ENCODE measurements around the gene CALHM3. TPM values are rescaled to one million over a fixed set of nuclear protein-coding genes. Genes with fewer than 3 reads are reported as not detected.

The CALHM3 gene
- total RNA-seq, 2 experiments from 2014 or later, result not detected

DNA sequence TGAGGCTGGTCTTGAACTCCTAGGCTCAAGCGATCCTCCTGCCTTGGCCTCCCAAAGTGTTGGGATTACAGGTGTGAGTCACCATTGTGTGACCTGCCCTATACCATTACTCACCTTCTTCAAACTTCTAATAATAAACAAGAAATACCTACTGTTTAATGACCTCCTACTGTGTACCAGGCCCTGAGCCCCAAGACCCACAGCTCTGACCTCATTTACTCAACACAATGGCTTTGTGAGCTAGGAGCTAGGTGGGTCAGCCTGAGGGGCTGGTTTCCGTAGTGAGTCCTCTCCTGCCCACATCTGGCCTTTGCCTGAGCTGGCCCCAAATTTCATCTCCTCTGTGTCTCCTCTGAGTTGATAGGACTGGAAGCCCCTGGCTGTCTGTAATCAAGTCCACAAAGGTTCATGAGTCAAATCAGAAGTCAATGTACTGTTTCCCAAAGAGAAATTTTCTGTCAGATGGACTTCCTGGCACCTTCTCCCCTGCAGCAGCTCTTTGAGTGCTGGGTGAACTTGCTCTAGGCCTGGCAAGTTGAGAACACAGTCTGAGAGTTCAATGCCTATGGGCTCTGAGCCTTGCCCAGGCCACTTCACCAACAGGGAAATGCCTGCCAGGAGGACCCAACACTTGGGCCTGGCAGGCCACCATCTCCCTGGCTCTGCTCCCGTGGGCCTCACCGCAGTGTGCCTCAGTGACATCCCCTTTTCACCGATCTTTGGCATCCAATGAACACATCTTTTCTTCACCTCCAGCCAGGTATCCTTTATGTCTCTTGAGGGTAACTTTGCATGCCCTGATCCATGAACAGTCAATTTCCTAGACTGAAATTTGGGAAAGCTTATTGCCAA is 38.4 kb upstream of the CALHM3 start:
- no peak for TF ChIP-seq EZH2phosphoT487 (IDR thresholded peaks at IDR 0.05; ENCODE audit: borderline replicate concordance, low read depth, low read length)
- ChIA-PET CTCF (ENCODE audit: unreplicated experiment) (no interaction called here), POLR2A (no interaction called here)
- intact Hi-C loops (cut with micrococcal nuclease; ENCODE audit: unreplicated experiment), result no loop called here
- no peaks in the 10 kb centered on the region for H4K20me1 ChIP-seq (ENCODE audit: insufficient read depth, low read length)
- no TSS peak for BruUV-seq (replicated peaks)
- no peaks in the 10 kb centered on the region for H3K9me3 ChIP-seq (ENCODE audit: low read length)
- H3K36me3 ChIP-seq (ENCODE audit: insufficient read depth, low read length), result no peaks in the 10 kb centered on the region
- no peaks in the 10 kb centered on the region for H3K9me2 ChIP-seq (ENCODE audit: insufficient read depth, low read length)
- peaks cover 9% of the 10 kb centered on the region for H3K4me1 ChIP-seq (ENCODE audit: insufficient read depth, low read length, poor library complexity, severe bottlenecking)
- H3K79me2 ChIP-seq (ENCODE audit: insufficient read depth, low read depth, low read length), result no peaks in the 10 kb centered on the region
- no peak for DNase-seq (ENCODE audit: low spot score)
- no peak overlapping the region for H3K4me2 ChIP-seq (ENCODE audit: low read length)
- no peak overlapping the region for H3K4me3 ChIP-seq (ENCODE audit: low read depth, low read length, poor library complexity, severe bottlenecking)
- no peak overlapping the region for H3K27ac ChIP-seq (ENCODE audit: low read depth, low read length, poor library complexity, severe bottlenecking)
- H2AFZ ChIP-seq (ENCODE audit: low read length), result no peak overlapping the region

GRCh38 chr10:103514244-103514643 is 35.2 kb upstream of the CALHM3 start:
- intact Hi-C loops (cut with micrococcal nuclease; ENCODE audit: unreplicated experiment), result no loop called here
- Histone ChIP-seq H3K4me1 (ENCODE audit: insufficient read depth, low read length, poor library complexity, severe bottlenecking) (peaks cover 9% of the 10 kb centered on the region), H3K9me2 (ENCODE audit: insufficient read depth, low read length) (no peaks in the 10 kb centered on the region), H4K20me1 (ENCODE audit: insufficient read depth, low read length) (no peaks in the 10 kb centered on the region), H3K4me3 (ENCODE audit: low read depth, low read length, poor library complexity, severe bottlenecking) (no peak overlapping the region), H3K4me2 (ENCODE audit: low read length) (no peak overlapping the region), H3K36me3 (ENCODE audit: insufficient read depth, low read length) (no peaks in the 10 kb centered on the region), H3K27ac (ENCODE audit: low read depth, low read length, poor library complexity, severe bottlenecking) (no peak overlapping the region), H3K79me2 (ENCODE audit: insufficient read depth, low read depth, low read length) (no peaks in the 10 kb centered on the region), H3K9me3 (ENCODE audit: low read length) (no peaks in the 10 kb centered on the region), H2AFZ (ENCODE audit: low read length) (no peak overlapping the region)
- POLR2A ChIA-PET, result interaction anchor here (0.7 kb wide), 1 partner anchor 754 kb away, joined by 3 read pairs; no protein-coding TSS in a partner anchor
- CTCF ChIA-PET (ENCODE audit: unreplicated experiment), result no interaction called here
- no TSS peak for BruUV-seq (replicated peaks)
- DNase-seq (ENCODE audit: low spot score), result no peak
- TF ChIP-seq, protein P1, sequence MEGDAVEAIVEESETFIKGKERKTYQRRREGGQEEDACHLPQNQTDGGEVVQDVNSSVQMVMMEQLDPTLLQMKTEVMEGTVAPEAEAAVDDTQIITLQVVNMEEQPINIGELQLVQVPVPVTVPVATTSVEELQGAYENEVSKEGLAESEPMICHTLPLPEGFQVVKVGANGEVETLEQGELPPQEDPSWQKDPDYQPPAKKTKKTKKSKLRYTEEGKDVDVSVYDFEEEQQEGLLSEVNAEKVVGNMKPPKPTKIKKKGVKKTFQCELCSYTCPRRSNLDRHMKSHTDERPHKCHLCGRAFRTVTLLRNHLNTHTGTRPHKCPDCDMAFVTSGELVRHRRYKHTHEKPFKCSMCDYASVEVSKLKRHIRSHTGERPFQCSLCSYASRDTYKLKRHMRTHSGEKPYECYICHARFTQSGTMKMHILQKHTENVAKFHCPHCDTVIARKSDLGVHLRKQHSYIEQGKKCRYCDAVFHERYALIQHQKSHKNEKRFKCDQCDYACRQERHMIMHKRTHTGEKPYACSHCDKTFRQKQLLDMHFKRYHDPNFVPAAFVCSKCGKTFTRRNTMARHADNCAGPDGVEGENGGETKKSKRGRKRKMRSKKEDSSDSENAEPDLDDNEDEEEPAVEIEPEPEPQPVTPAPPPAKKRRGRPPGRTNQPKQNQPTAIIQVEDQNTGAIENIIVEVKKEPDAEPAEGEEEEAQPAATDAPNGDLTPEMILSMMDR (conservative IDR thresholded peaks at IDR 0.05; ENCODE audit: low read length), result no peak
- no peak for TF ChIP-seq EZH2phosphoT487 (IDR thresholded peaks at IDR 0.05; ENCODE audit: borderline replicate concordance, low read depth, low read length)

GRCh38 chr10:103513380-103514060 is 34.5 kb upstream of the CALHM3 start:
- intact Hi-C loops (cut with micrococcal nuclease; ENCODE audit: unreplicated experiment), result no loop called here
- no TSS peak for BruUV-seq (replicated peaks)
- Histone ChIP-seq H3K27ac (ENCODE audit: low read depth, low read length, poor library complexity, severe bottlenecking) (no peak overlapping the region), H3K4me3 (ENCODE audit: low read depth, low read length, poor library complexity, severe bottlenecking) (no peak overlapping the region), H3K9me3 (ENCODE audit: low read length) (no peaks in the 10 kb centered on the region), H3K79me2 (ENCODE audit: insufficient read depth, low read depth, low read length) (no peaks in the 10 kb centered on the region), H2AFZ (ENCODE audit: low read length) (no peak overlapping the region), H3K4me2 (ENCODE audit: low read length) (no peak overlapping the region), H3K36me3 (ENCODE audit: insufficient read depth, low read length) (no peaks in the 10 kb centered on the region), H4K20me1 (ENCODE audit: insufficient read depth, low read length) (no peaks in the 10 kb centered on the region), H3K4me1 (ENCODE audit: insufficient read depth, low read length, poor library complexity, severe bottlenecking) (peaks cover 9% of the 10 kb centered on the region), H3K9me2 (ENCODE audit: insufficient read depth, low read length) (no peaks in the 10 kb centered on the region)
- TF ChIP-seq, protein P1 (conservative IDR thresholded peaks at IDR 0.05; ENCODE audit: low read length), result no peak
- TF ChIP-seq EZH2phosphoT487 (IDR thresholded peaks at IDR 0.05; ENCODE audit: borderline replicate concordance, low read depth, low read length), result no peak
- ChIA-PET POLR2A (interaction anchor here (0.7 kb wide), 1 partner anchor 755 kb away, joined by 3 read pairs; no protein-coding TSS in a partner anchor), CTCF (ENCODE audit: unreplicated experiment) (no interaction called here)
- DNase-seq (ENCODE audit: low spot score), result no peak
